Left lung (tissue), 10 donors: ENCODE results near the gene ARHGEF17. TPM values are rescaled to one million over a fixed set of nuclear protein-coding genes. Genes with fewer than 3 reads are reported as not detected.

Experiments
- ATAC-seq: fragments of 200-7000 bp; cut with Tn5 transposase; one replicate; pipeline ENCODE4 v1.9.1; 2020; ENCODE audit warnings: moderate library complexity
- DNase-seq, 4 donors: peaks; one replicate each; pipeline ENCODE4 v3.0.0-alpha.2; 2013 to 2020
- H3K27ac ChIP-seq, 2 donors: fragments of 200-600 bp; sonication (generic) in 1 of 2; one replicate each; pipeline versions ENCODE4 v1.5.0 to v1.8.0; 2020 to 2021
- H3K27me3 ChIP-seq, 2 donors: fragments of 200-600 bp; sonication (generic) in 1 of 2; one replicate each; pipeline versions ENCODE4 v1.5.0 to v1.8.0; 2020 to 2021
- H3K36me3 ChIP-seq, 2 donors: fragments of 200-600 bp; sonication (generic) in 1 of 2; one replicate each; pipeline versions ENCODE4 v1.5.0 to v1.8.0; 2020 to 2021
- H3K4me1 ChIP-seq, 2 donors: fragments of 200-600 bp; one replicate each; pipeline ENCODE4 v1.8.0; 2021
- H3K4me3 ChIP-seq, 2 donors: fragments of 200-600 bp; sonication (generic) in 1 of 2; one replicate each; pipeline versions ENCODE4 v1.5.0 to v1.8.0; 2020 to 2021; ENCODE audit warnings: mild to moderate bottlenecking in 1 of 2
- H3K9me3 ChIP-seq, 2 donors: fragments of 200-600 bp; sonication (generic) in 1 of 2; one replicate each; pipeline versions ENCODE4 v1.5.0 to v1.8.0; 2020 to 2021
- CTCF ChIP-seq, 2 donors: fragments of 200-600 bp; sonication (generic) in 1 of 2; IDR thresholded peaks; one replicate each; pipeline versions ENCODE4 v1.5.0 to v1.8.0; 2021; ENCODE audit warnings: antibody characterized with exemption in 2 of 2
- intact Hi-C, 2 donors: fragments of 100-400 bp; cut with DNase I; formaldehyde crosslinking; loops; one replicate each; pipeline versions ENCODE4 v1.11.2 to v1.14.2; 2022
- polyA plus RNA-seq, 6 donors: library from polyadenylated mRNA; unstranded; fragments of 120-200 nt; gene quantifications; one replicate each; pipeline ENCODE4 v1.2.1, GENCODE V29; 2013; ENCODE audit not compliant: insufficient read length in 6 of 6
- total RNA-seq, 2 donors: library from RNA; stranded (reverse); fragmentation: NEBNext Ultra II Directional; extraction: Animal tissue kit (Norgen Biotek cat#: 25700); gene quantifications; one replicate each; pipeline ENCODE4 v1.2.1, GENCODE V29; 2021
- donor health status: DM: no; HTN: yes; CAD: no.
- donor health status: DM: no; HTN: no; CAD: no.

The ARHGEF17 gene
- total and polyA plus RNA-seq, 8 donors, result 56.3 to 95.8 (median 82.8) TPM

- peaks cover 55 to 98% of the 10 kb centered on the region in 2 donors for H3K4me1 ChIP-seq
- no peaks in the 10 kb centered on the region for H3K9me3 ChIP-seq
- peak overlapping the region in 1 of 2 donors; percentile 69 for H3K4me3 ChIP-seq
These were observed 6.3 kb downstream of the ARHGEF17 start for GRCh38 chr11:73314117-73314961.

GRCh38 chr11:73315293-73316020 is 7.4 kb downstream of the ARHGEF17 start:
- H3K27me3 ChIP-seq, result no peaks in the 10 kb centered on the region
- TF ChIP-seq CTCF (IDR thresholded peaks at IDR 0.05), result no peak
- H3K27ac ChIP-seq, result peak overlapping the region; percentile 46 to 73
- H3K4me3 ChIP-seq, result no peak overlapping the region
- H3K9me3 ChIP-seq, result no peaks in the 10 kb centered on the region
- H3K4me1 ChIP-seq, result peaks cover 52 to 97% of the 10 kb centered on the region in 2 donors
- no peak for ATAC-seq
- H3K36me3 ChIP-seq, result peaks cover 0 to 3% of the 10 kb centered on the region in 2 donors
- DNase-seq, result peak in 1 of 4 donors; percentile 55
- intact Hi-C loops, result no loop called here

More at GRCh38 chr11:73314117-73314961, 6.3 kb downstream of the ARHGEF17 start:
- DNase-seq, result peak in 1 of 4 donors; percentile 74
- H3K36me3 ChIP-seq, result peaks cover 0 to 3% of the 10 kb centered on the region in 2 donors
- peaks cover 0 to 5% of the 10 kb centered on the region in 2 donors for H3K27me3 ChIP-seq
- H3K27ac ChIP-seq, result peak overlapping the region; percentile 46 to 73
- intact Hi-C loops, result no loop called here
- TF ChIP-seq CTCF (IDR thresholded peaks at IDR 0.05), result no peak
- ATAC-seq, result peak; percentile 50

GRCh38 chr11:73316422-73316821 is 8.3 kb downstream of the ARHGEF17 start:
- H3K36me3 ChIP-seq, result peaks cover 0 to 2% of the 10 kb centered on the region in 2 donors
- DNase-seq (no peak), ATAC-seq (no peak)
- H3K27ac ChIP-seq, result peak overlapping the region; percentile 73 to 82
- no peaks in the 10 kb centered on the region for H3K9me3 ChIP-seq
- TF ChIP-seq CTCF (IDR thresholded peaks at IDR 0.05), result no peak
- no peak overlapping the region for H3K4me3 ChIP-seq
- intact Hi-C loops, result no loop called here
- H3K27me3 ChIP-seq, result no peaks in the 10 kb centered on the region
- H3K4me1 ChIP-seq, result peaks cover 53 to 95% of the 10 kb centered on the region in 2 donors

- ATAC-seq (peak; percentile 40), DNase-seq (peak in 2 of 4 donors; percentile 57 to 78)
- TF ChIP-seq CTCF (IDR thresholded peaks at IDR 0.05), result no peak
- no peaks in the 10 kb centered on the region for H3K36me3 ChIP-seq
- H3K4me3 ChIP-seq, result no peak overlapping the region
- no peaks in the 10 kb centered on the region for H3K9me3 ChIP-seq
- no peaks in the 10 kb centered on the region for H3K27me3 ChIP-seq
- peak overlapping the region; percentile 73 to 82 for H3K27ac ChIP-seq
- H3K4me1 ChIP-seq, result peaks cover 61 to 95% of the 10 kb centered on the region in 2 donors
- intact Hi-C loops, result no loop called here
These were observed 9.3 kb downstream of the ARHGEF17 start for GRCh38 chr11:73317373-73317772.

GRCh38 chr11:73317803-73318202 is 9.7 kb downstream of the ARHGEF17 start:
- DNase-seq (no peak), ATAC-seq (no peak)
- no peaks in the 10 kb centered on the region for H3K36me3 ChIP-seq
- H3K4me3 ChIP-seq, result no peak overlapping the region
- H3K27me3 ChIP-seq, result no peaks in the 10 kb centered on the region
- peak overlapping the region; percentile 73 to 82 for H3K27ac ChIP-seq
- no peak for TF ChIP-seq CTCF (IDR thresholded peaks at IDR 0.05)
- peaks cover 62 to 95% of the 10 kb centered on the region in 2 donors for H3K4me1 ChIP-seq
- intact Hi-C loops, result no loop called here
- H3K9me3 ChIP-seq, result no peaks in the 10 kb centered on the region
